Lower leg skin (tissue), 3 donors: ENCODE measurements around the gene RERE.

Source experiments
- CTCF ChIP-seq, 3 donors: fragments of 450-650 bp; IDR thresholded peaks; one replicate each; pipeline ENCODE4 v1.5.1; 2016; ENCODE audit warnings: antibody characterized with exemption in 3 of 3, mild to moderate bottlenecking in 3 of 3, moderate library complexity in 2 of 3
- POLR2A ChIP-seq, 2 donors: fragments of 450-650 bp; IDR thresholded peaks; one replicate each; pipeline ENCODE4 v1.6.1; 2016 to 2017; ENCODE audit warnings: antibody characterized with exemption in 2 of 2, mild to moderate bottlenecking in 1 of 2, moderate library complexity in 1 of 2

GRCh38 chr1:8646189-8646588, 171.3 kb downstream of the RERE start:
- no peak for TF ChIP-seq CTCF (IDR thresholded peaks at IDR 0.05)
- no peak for TF ChIP-seq POLR2A (IDR thresholded peaks at IDR 0.05)
